Stimulated activated CD4-positive, alpha-beta T cell treated with anti-CD3 and anti-CD28 coated beads, Interleukin-1b, Interleukin-23, amount 100 ng/mL, for 24 hours (primary cell): ENCODE results near the gene IFT80.

Experiments used
- DNase-seq, 4 experiments: peaks; one replicate each; pipeline ENCODE4 v3.0.0-alpha.2; 2020; ENCODE audit warnings: low read depth in 4 of 4, low spot score in 1 of 4

Gene IFT80

GRCh38 chr3:160210341-160210740, 188.7 kb downstream of the IFT80 start:
- DNase-seq = no peak
